Kidney (tissue), 14 donors: ENCODE measurements around the gene MASP1. TPM values are rescaled to one million over a fixed set of nuclear protein-coding genes. Genes with fewer than 3 reads are reported as not detected.

Source experiments
- DNase-seq, 5 donors: peaks; one replicate each; pipeline ENCODE4 v3.0.0-alpha.2; 2013 to 2020
- FAIRE-seq: peaks from 2 replicates; lab custom pipeline; 2012; peaks lifted over from hg19 to GRCh38; lab: Jason Lieb, UNC
- H3K27ac ChIP-seq, 2 donors: one replicate each; pipeline ENCODE4 v1.7.0; 2013; ENCODE audit warnings: low read depth in 2 of 2, low read length in 2 of 2, inconsistent platforms in 1 of 2
- H3K27me3 ChIP-seq: one replicate; pipeline ENCODE4 v1.7.1; 2013; ENCODE audit warnings: low read length, inconsistent platforms; ENCODE audit not compliant: control insufficient read depth, insufficient read depth
- H3K36me3 ChIP-seq, 3 donors: one replicate each; pipeline versions ENCODE4 v1.7.0 to v1.7.1; 2013; ENCODE audit warnings: low read length in 3 of 3, control low read depth in 1 of 3, inconsistent platforms in 1 of 3; ENCODE audit not compliant: insufficient read depth in 3 of 3, control insufficient read depth in 2 of 3
- H3K4me1 ChIP-seq, 3 donors: one replicate each; pipeline versions ENCODE4 v1.7.0 to v1.7.1; 2013; ENCODE audit warnings: low read length in 3 of 3, inconsistent platforms in 1 of 3, low read depth in 1 of 3; ENCODE audit not compliant: control insufficient read depth in 2 of 3, insufficient read depth in 2 of 3
- H3K4me3 ChIP-seq, 3 donors: one replicate each; pipeline versions ENCODE4 v1.7.0 to v1.8.1; 2013; ENCODE audit warnings: low read length in 3 of 3, control low read depth in 1 of 3, inconsistent platforms in 1 of 3
- H3K9ac ChIP-seq, 3 donors: one replicate each; pipeline versions ENCODE4 v1.7.0 to v1.7.1; 2013; ENCODE audit warnings: low read length in 3 of 3, control low read depth in 1 of 3, inconsistent platforms in 1 of 3
- H3K9me3 ChIP-seq, 3 donors: one replicate each; pipeline versions ENCODE4 v1.7.0 to v1.7.1; 2013; ENCODE audit warnings: low read length in 3 of 3, control low read depth in 1 of 3, inconsistent platforms in 1 of 3; ENCODE audit not compliant: control insufficient read depth in 2 of 3, insufficient read depth in 1 of 3
- intact Hi-C: fragments of 100-400 bp; cut with DNase I; formaldehyde crosslinking; loops from one replicate; pipeline ENCODE4 v1.11.1; 2022
- polyA plus RNA-seq: library from polyadenylated mRNA; stranded (reverse); fragments of 350-450 nt; fragmentation: Illumina TruSeq; extraction: RNeasy Lipid Tissue Mini Kit (QIAGEN cat#74804); gene quantifications from one replicate; pipeline ENCODE4 v1.2.3, GENCODE V29; 2014; ENCODE audit warnings: low read depth, low replicate concordance; ENCODE audit not compliant: insufficient read depth
- total RNA-seq: library from RNA; stranded (reverse); fragmentation: NEBNext Ultra II Directional; extraction: Animal tissue kit (Norgen Biotek cat#: 25700); gene quantifications from one replicate; pipeline ENCODE4 v1.2.1, GENCODE V29; 2021
- TF ChIP-seq, protein P1 (sequence below): IDR thresholded peaks from 3 replicates; pipeline ENCODE4 v1.5.1; 2012; ENCODE audit warnings: mild to moderate bottlenecking, moderate library complexity, borderline replicate concordance; ENCODE audit not compliant: insufficient read depth; ENCODE audit errors: extremely low read depth
- donor health status: control.
- donor health status: control.
- donor health status: control.
- donor health status: control.
- donor health status: control.
- donor health status: DM: yes; HTN: yes; CAD: no.
- donor health status: Normal renal cell carcinoma (clear cell type).

MASP1 gene
- total and polyA plus RNA-seq, 2 donors from 2014 or later, result 2.8 to 4.8 TPM

DNA sequence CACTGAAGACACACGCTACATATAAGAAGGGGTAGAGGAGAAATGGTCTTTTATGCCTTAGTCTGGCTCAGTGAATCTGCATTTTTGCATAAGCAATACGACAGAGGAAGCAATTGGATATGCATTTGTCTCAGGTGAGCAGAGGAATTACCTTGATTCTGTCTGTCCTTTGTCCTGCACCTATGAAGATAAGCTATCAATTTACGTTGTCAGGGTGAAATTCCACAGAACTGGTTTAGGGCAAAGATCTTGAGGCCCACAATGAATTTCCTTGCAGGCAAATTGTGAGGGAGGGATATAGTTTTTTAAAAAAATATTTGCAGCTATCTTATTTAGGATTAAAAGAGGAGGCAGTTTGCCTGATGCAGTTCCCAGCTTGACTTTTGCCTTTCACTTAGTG is 31.6 kb upstream of the MASP1 start:
- FAIRE-seq (no peak), DNase-seq (no peak)
- no peaks in the 10 kb centered on the region for H3K27me3 ChIP-seq
- H3K4me3 ChIP-seq, result no peak overlapping the region
- H3K9ac ChIP-seq, result no peak overlapping the region
- no peaks in the 10 kb centered on the region for H3K36me3 ChIP-seq
- peaks cover 0 to 5% (median 5%) of the 10 kb centered on the region in 3 donors for H3K4me1 ChIP-seq
- intact Hi-C loops, result no loop called here
- TF ChIP-seq, protein P1, sequence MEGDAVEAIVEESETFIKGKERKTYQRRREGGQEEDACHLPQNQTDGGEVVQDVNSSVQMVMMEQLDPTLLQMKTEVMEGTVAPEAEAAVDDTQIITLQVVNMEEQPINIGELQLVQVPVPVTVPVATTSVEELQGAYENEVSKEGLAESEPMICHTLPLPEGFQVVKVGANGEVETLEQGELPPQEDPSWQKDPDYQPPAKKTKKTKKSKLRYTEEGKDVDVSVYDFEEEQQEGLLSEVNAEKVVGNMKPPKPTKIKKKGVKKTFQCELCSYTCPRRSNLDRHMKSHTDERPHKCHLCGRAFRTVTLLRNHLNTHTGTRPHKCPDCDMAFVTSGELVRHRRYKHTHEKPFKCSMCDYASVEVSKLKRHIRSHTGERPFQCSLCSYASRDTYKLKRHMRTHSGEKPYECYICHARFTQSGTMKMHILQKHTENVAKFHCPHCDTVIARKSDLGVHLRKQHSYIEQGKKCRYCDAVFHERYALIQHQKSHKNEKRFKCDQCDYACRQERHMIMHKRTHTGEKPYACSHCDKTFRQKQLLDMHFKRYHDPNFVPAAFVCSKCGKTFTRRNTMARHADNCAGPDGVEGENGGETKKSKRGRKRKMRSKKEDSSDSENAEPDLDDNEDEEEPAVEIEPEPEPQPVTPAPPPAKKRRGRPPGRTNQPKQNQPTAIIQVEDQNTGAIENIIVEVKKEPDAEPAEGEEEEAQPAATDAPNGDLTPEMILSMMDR, result no peak
- H3K9me3 ChIP-seq, result no peaks in the 10 kb centered on the region
- no peak overlapping the region for H3K27ac ChIP-seq

DNA sequence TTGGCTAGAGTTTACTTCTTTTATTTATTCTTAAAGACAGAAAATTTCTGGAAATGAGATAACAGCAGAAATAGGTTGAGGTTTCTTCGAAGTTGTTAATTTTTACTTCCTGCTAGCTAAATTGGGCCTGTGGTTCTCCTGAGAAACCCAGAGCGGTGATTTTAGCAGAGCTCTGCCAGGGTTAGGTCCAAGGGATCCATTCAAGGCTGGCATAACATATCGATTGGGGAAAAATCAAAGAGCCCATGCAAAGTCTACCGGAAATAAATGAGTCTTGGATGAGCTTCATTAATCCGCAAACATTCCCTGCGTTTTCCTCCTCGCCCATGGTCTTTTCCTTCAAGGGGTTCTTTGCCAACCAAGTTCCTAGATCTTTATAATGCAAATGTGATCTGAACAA is 30.8 kb upstream of the MASP1 start:
- no peak overlapping the region for H3K4me3 ChIP-seq
- H3K4me1 ChIP-seq, result peaks cover 0 to 5% (median 5%) of the 10 kb centered on the region in 3 donors
- intact Hi-C loops, result no loop called here
- no peak overlapping the region for H3K27ac ChIP-seq
- no peak overlapping the region for H3K9ac ChIP-seq
- FAIRE-seq (no peak), DNase-seq (no peak)
- H3K9me3 ChIP-seq, result no peaks in the 10 kb centered on the region
- H3K27me3 ChIP-seq, result no peaks in the 10 kb centered on the region
- H3K36me3 ChIP-seq, result no peaks in the 10 kb centered on the region
- TF ChIP-seq, protein P1, result no peak

DNA sequence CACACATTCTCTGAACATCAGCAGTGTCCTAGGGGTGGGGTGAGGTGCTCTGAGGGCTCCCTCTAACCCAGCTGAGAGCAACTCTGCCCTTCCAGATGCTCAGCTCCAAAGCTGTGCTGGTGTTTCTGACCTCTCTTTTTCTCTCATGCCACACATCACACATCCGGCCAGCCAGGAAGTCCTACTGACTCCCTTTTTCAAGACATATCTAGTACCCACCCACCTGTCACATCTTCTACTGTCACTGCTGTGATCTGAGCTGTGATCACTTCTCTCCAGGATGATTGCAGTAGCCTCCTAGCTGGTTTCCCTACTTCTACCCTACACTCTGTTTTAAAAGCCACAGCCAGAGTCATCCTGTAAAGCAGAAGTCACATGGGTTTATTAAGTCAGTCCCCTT is 30.2 kb upstream of the MASP1 start:
- TF ChIP-seq, protein P1, result no peak
- no peaks in the 10 kb centered on the region for H3K27me3 ChIP-seq
- H3K4me1 ChIP-seq, result peaks cover 0 to 5% (median 5%) of the 10 kb centered on the region in 3 donors
- no peak overlapping the region for H3K4me3 ChIP-seq
- intact Hi-C loops, result no loop called here
- no peak overlapping the region for H3K9ac ChIP-seq
- H3K36me3 ChIP-seq, result no peaks in the 10 kb centered on the region
- H3K9me3 ChIP-seq, result no peaks in the 10 kb centered on the region
- FAIRE-seq, result no peak
- no peak for DNase-seq
- H3K27ac ChIP-seq, result no peak overlapping the region

DNA sequence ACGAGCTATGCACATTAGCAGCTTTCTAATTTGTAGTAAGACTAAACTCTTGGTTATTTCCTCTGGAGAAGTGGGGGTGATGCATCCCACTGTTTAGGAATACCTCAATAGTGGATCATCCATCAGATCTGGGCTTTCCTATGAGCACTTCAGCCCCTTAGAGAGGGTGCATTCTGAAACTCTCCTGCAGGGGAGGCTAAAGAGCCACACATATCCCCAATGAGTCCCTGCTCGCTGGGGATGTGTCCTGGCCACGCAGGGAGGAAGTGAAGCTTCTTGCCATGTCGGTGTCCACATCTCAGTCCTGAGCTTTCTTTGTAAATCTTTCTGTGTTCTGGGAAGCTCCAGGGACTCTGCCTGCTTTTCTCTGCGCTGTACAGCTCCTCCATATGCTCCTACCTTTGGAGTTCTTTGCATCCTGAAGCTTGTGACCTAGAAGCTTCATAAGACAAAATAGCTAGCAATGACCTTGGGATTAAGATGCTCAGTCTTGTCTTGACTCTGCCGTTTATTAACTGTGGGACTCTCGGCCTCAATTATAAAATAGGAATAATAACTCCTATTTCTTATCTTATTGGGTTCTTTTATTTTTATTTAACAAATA is 28.3 kb upstream of the MASP1 start:
- Histone ChIP-seq H3K27me3 (no peaks in the 10 kb centered on the region), H3K4me1 (peaks cover 0 to 5% (median 5%) of the 10 kb centered on the region in 3 donors), H3K9ac (no peak overlapping the region), H3K27ac (no peak overlapping the region), H3K9me3 (no peaks in the 10 kb centered on the region), H3K36me3 (no peaks in the 10 kb centered on the region), H3K4me3 (no peak overlapping the region)
- intact Hi-C loops, result loop anchor here (5.0 kb wide), 1 partner anchor 358 kb away; no protein-coding TSS in a partner anchor
- no peak for FAIRE-seq
- peak; percentile 78 to 90 (median 84) for DNase-seq
- TF ChIP-seq, protein P1, result peak; percentile 97
